ENCODE results near the gene ZSCAN10. TPM values are rescaled to one million over a fixed set of nuclear protein-coding genes. Genes with fewer than 3 reads are reported as not detected.

ZSCAN10 gene
- 207 and 212 TPM in 2 replicates for total RNA-seq (2021)
- long read RNA-seq, transcript ZSCAN10-202 (5 exons, 2,350 nt), result minor isoform, 181 of 1,172 reads
- long read RNA-seq, transcript ZSCAN10-209 (6 exons, 2,739 nt), result major isoform, 368 of 1,172 reads
- long read RNA-seq, transcript ZSCAN10-207 (5 exons, 2,247 nt), result minor isoform, 63 of 1,172 reads
- long read RNA-seq, transcript ZSCAN10-204 (4 exons, 575 nt), result minor isoform, 167 of 1,172 reads
- long read RNA-seq, partial matches to known transcripts, result 76 of 1,172 reads
- long read RNA-seq, other reads (novel, unspliced or antisense), result 288 of 1,172 reads

GRCh38 chr16:3098459-3099394, at the start of gene ZSCAN10:
Gene ZSCAN10 (minus strand): TSS chr16:3099294. CDS start chr16:3092937, 6,357 bp downstream.
- no peaks in the 10 kb centered on the region for H3K79me1 ChIP-seq (ENCODE audit: insufficient read depth, low read depth, low read length, poor library complexity, severe bottlenecking)
- peak within 1 kb of the TSS; percentile 55 for H3K56ac ChIP-seq (ENCODE audit: insufficient read length, low read depth, low read length)
- H3K14ac ChIP-seq (ENCODE audit: insufficient read depth, low read length), result peak within 1 kb of the TSS; percentile 91
- H3K4me1 ChIP-seq (ENCODE audit: insufficient read depth, low read length), result peaks cover 6% of the 10 kb centered on the region; the same call in 1 of the 2 replicates
- Mint-ChIP-seq H3K4me3 (peak within 1 kb of the TSS; percentile 98 to 100), H3K4me1 (peaks cover 50 to 55% of the 10 kb centered on the region in 2 experiments), H3K27ac (peak within 1 kb of the TSS; percentile 98 to 100 (median 99)), H3K9me3 (no peaks in the 10 kb centered on the region), H3K36me3 (ENCODE audit: insufficient read depth in 1 of 3, low read depth in 3 of 3) (peaks cover 16 to 43% (median 30%) of the 10 kb centered on the region in 3 experiments), H3K27me3 (ENCODE audit: low read depth) (no peaks in the 10 kb centered on the region; the same call in 1 of the 2 replicates)
- peaks cover 15% of the 10 kb centered on the region; the same call in 1 of the 2 replicates for H3K79me2 ChIP-seq (ENCODE audit: insufficient read depth, low read length)
- H3K9ac ChIP-seq (ENCODE audit: extremely low read depth, insufficient read length, low read length), result peak within 1 kb of the TSS; percentile 89
- peak within 1 kb of the TSS; percentile 91 for H3K18ac ChIP-seq (ENCODE audit: insufficient read length, low read depth, low read length)
- peak within 1 kb of the TSS; percentile 85 for H2BK5ac ChIP-seq (ENCODE audit: insufficient read length, low read length)
- DNase-seq, result peak; percentile 86
- peak within 1 kb of the TSS; percentile 65 for H2BK120ac ChIP-seq (ENCODE audit: low read depth, low read length, poor library complexity, severe bottlenecking)
- H3T11ph ChIP-seq (ENCODE audit: low read length), result peak within 1 kb of the TSS; percentile 38
- peak within 1 kb of the TSS; percentile 94 for H3K4me2 ChIP-seq (ENCODE audit: insufficient read depth, insufficient read length, low read length)
- H4K5ac ChIP-seq (ENCODE audit: insufficient read length, low read depth, low read length), result peak within 1 kb of the TSS; percentile 58
- no peak within 1 kb of the TSS for H4K8ac ChIP-seq (replicated peaks; ENCODE audit: insufficient read length, low read depth, low read length)
- peak within 1 kb of the TSS; percentile 6; the same call in 1 of the 2 replicates for H3K4ac ChIP-seq (ENCODE audit: low read depth, low read length)
- H3K23ac ChIP-seq (ENCODE audit: insufficient read length, low read depth, low read length), result peak within 1 kb of the TSS; percentile 15
- no peak within 1 kb of the TSS for H2BK12ac ChIP-seq (ENCODE audit: insufficient read length, low read depth, low read length)
- H2BK20ac ChIP-seq (ENCODE audit: low read depth, low read length, poor library complexity, severe bottlenecking), result no peak within 1 kb of the TSS
- peaks cover 26% of the 10 kb centered on the region for H3K23me2 ChIP-seq (ENCODE audit: insufficient read length, low read depth, low read length, poor library complexity, severe bottlenecking)
- H4K20me1 ChIP-seq (ENCODE audit: control insufficient read depth, insufficient read depth, insufficient read length), result no peaks in the 10 kb centered on the region
- H2AFZ ChIP-seq (ENCODE audit: low read length), result no peak within 1 kb of the TSS
- TF ChIP-seq, protein P1, sequence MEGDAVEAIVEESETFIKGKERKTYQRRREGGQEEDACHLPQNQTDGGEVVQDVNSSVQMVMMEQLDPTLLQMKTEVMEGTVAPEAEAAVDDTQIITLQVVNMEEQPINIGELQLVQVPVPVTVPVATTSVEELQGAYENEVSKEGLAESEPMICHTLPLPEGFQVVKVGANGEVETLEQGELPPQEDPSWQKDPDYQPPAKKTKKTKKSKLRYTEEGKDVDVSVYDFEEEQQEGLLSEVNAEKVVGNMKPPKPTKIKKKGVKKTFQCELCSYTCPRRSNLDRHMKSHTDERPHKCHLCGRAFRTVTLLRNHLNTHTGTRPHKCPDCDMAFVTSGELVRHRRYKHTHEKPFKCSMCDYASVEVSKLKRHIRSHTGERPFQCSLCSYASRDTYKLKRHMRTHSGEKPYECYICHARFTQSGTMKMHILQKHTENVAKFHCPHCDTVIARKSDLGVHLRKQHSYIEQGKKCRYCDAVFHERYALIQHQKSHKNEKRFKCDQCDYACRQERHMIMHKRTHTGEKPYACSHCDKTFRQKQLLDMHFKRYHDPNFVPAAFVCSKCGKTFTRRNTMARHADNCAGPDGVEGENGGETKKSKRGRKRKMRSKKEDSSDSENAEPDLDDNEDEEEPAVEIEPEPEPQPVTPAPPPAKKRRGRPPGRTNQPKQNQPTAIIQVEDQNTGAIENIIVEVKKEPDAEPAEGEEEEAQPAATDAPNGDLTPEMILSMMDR (conservative IDR thresholded peaks at IDR 0.05), result no peak
- H3K27me3 ChIP-seq (ENCODE audit: insufficient read depth, low read length), result no peaks in the 10 kb centered on the region
- peak within 1 kb of the TSS; percentile 95 for H3K27ac ChIP-seq (ENCODE audit: insufficient read length, low read depth, low read length)
- peak within 1 kb of the TSS; percentile 53 for H2AK5ac ChIP-seq (ENCODE audit: insufficient read length, low read length)
- H3K9me3 ChIP-seq (ENCODE audit: control insufficient read depth, low read depth, low read length), result no peaks in the 10 kb centered on the region
- H4K91ac ChIP-seq (ENCODE audit: insufficient read length, low read depth, low read length), result peak within 1 kb of the TSS; percentile 65
- peak within 1 kb of the TSS; percentile 27; the same call in 1 of the 2 replicates for H2BK15ac ChIP-seq (ENCODE audit: low read depth, low read length)
- no CpG with 5 or more reads among the region's 21 CpGs for WGBS (ENCODE audit: extremely low coverage, insufficient read length, low lambda C conversion rate)

Measured in H9 (cell line).